ENCODE data around the gene SYTL3. TPM values are rescaled to one million over a fixed set of nuclear protein-coding genes. Genes with fewer than 3 reads are reported as not detected.

Gene SYTL3
- total and polyA plus RNA-seq, 2 experiments from 2014 or later = 9.9 to 11.4 TPM

DNA sequence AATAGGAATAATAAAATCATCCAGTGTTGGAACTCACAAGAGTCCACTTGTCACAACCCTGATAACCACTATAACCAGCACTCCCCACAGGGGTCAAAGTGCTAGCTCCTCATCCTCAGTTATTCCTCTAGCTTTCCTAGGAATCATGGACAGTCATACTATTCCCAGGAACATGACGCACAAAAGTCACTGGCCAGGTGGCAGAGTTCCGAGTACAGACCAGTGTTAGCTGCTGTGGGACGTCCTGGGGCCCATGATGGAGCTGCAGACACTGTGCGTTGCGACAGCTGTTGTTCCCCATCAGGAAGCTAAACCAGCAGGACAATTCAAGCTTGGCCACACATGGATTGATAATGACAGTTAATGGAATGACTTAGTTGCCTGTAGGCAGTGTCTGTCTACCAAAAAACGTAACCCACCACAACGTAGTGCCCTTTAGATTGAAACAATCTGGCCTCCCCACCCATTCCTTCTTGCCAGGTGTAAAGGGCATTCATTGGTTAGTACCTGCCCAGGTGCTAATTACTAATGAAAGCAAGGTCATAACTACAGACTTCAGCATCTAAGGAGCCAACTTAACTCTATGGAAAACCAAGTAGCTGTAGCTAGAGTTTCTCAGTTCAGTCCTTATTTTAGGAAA is 151.9 kb downstream of the SYTL3 start:
- peaks cover 68% of the 10 kb centered on the region for H3K4me1 ChIP-seq (ENCODE audit: low read depth)
- DNase-seq (ENCODE audit: low read depth in 1 of 2, low spot score in 1 of 2) = no peak
- no peaks in the 10 kb centered on the region for H3K27me3 ChIP-seq

DNA sequence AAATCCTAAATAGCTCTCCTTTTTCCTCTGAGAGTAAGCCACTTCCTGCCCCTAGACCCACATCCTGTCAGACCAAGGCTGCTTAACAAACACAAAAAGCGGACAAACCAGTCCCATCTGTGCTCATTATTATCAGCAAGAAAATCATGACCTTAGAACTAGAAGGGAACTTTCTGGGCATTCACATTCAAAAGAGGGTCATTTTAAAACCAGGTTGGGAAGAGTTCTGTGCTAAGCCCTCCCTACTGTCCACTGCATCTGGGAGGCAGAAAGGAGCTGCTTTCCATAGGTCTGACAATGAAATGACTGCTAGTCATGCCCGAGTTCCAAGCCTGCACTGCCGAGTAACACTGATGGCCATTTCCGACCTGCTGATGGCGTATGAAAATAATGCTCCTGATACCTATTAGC is 153.9 kb downstream of the SYTL3 start:
- no peak for TF ChIP-seq CTCF (IDR thresholded peaks at IDR 0.05; ENCODE audit: low read depth, low read length)
- Histone ChIP-seq H3K4me3 (no peak overlapping the region), H3K27me3 (no peaks in the 10 kb centered on the region), H3K9me3 (ENCODE audit: low read depth) (no peaks in the 10 kb centered on the region), H3K27ac (no peak overlapping the region), H3K4me1 (ENCODE audit: low read depth) (peaks cover 56% of the 10 kb centered on the region), H3K36me3 (no peaks in the 10 kb centered on the region)
- peak in 1 of 2 donors; percentile 45 for DNase-seq (ENCODE audit: low read depth in 1 of 2, low spot score in 1 of 2)

More for the DNA sequence above, 151.9 kb downstream of the SYTL3 start:
- no peak overlapping the region for H3K4me3 ChIP-seq
- H3K9me3 ChIP-seq (ENCODE audit: low read depth) = no peaks in the 10 kb centered on the region
- H3K36me3 ChIP-seq = no peaks in the 10 kb centered on the region
- no peak for TF ChIP-seq CTCF (IDR thresholded peaks at IDR 0.05; ENCODE audit: low read depth, low read length)
- H3K27ac ChIP-seq = peak overlapping the region; percentile 21

- Histone ChIP-seq H3K4me1 (ENCODE audit: low read depth) (peaks cover 52% of the 10 kb centered on the region), H3K4me3 (no peak overlapping the region), H3K9me3 (ENCODE audit: low read depth) (no peaks in the 10 kb centered on the region), H3K27me3 (no peaks in the 10 kb centered on the region), H3K36me3 (no peaks in the 10 kb centered on the region), H3K27ac (no peak overlapping the region)
- DNase-seq (ENCODE audit: low read depth in 1 of 2, low spot score in 1 of 2) = no peak
- no peak for TF ChIP-seq CTCF (IDR thresholded peaks at IDR 0.05; ENCODE audit: low read depth, low read length)
Observed at GRCh38 chr6:158804207-158804606, 154.4 kb downstream of the SYTL3 start.

DNA sequence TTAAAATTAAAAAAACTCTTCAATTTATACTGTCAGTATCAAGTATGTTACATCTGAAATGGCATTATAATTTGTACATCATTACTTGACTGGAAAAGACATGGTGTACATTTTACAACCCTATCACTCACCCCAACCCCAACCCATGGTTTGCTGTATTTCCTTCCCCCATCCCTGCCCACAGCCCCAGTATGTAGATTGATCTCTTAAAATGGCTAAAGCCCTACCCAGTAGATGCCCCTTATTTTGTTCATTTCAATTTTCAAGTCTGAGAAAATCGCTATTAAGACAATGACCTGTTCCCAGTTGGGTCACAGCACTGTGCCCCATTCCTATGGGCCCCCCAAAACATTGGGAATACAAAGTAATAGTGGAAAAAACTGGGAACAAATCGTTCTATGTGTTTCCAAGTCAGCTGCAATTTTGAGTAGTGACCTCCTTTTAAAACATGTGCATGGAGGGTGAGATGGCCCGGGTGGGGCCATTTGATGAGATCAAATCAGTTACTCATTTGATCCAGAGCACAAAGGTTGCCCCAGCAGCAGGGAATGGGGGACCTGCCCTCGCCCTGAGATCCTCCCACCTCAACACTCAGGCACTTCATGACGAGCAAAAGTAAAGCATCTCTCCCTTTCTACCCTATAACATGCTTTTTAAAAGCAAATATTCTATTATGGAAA is 156.0 kb downstream of the SYTL3 start:
- H3K36me3 ChIP-seq = no peaks in the 10 kb centered on the region
- TF ChIP-seq CTCF (IDR thresholded peaks at IDR 0.05; ENCODE audit: low read depth, low read length) = no peak
- peaks cover 47% of the 10 kb centered on the region for H3K4me1 ChIP-seq (ENCODE audit: low read depth)
- H3K27ac ChIP-seq = peak overlapping the region; percentile 5
- no peaks in the 10 kb centered on the region for H3K27me3 ChIP-seq
- H3K9me3 ChIP-seq (ENCODE audit: low read depth) = no peaks in the 10 kb centered on the region
- no peak for DNase-seq (ENCODE audit: low read depth in 1 of 2, low spot score in 1 of 2)
- H3K4me3 ChIP-seq = no peak overlapping the region

GRCh38 chr6:158807515-158808441 is 157.9 kb downstream of the SYTL3 start:
- H3K27me3 ChIP-seq = no peaks in the 10 kb centered on the region
- no peaks in the 10 kb centered on the region for H3K36me3 ChIP-seq
- no peak overlapping the region for H3K27ac ChIP-seq
- H3K4me1 ChIP-seq (ENCODE audit: low read depth) = peaks cover 45% of the 10 kb centered on the region
- TF ChIP-seq CTCF (IDR thresholded peaks at IDR 0.05; ENCODE audit: low read depth, low read length) = no peak
- DNase-seq (ENCODE audit: low read depth in 1 of 2, low spot score in 1 of 2) = no peak
- H3K4me3 ChIP-seq = no peak overlapping the region
- H3K9me3 ChIP-seq (ENCODE audit: low read depth) = no peaks in the 10 kb centered on the region
